ENCODE measurements around the gene AKR1B15. TPM values are rescaled to one million over a fixed set of nuclear protein-coding genes. Genes with fewer than 3 reads are reported as not detected.
A peak's percentile ranks its signal among the peaks of the same experiment; 100 is the strongest.

The AKR1B15 gene
- total and polyA plus RNA-seq, 12 donors, result not detected

- Histone ChIP-seq H3K27ac (peak overlapping the region in 1 of 10 donors; percentile 34), H3K4me3 (no peak overlapping the region), H3K36me3 (no peaks in the 10 kb centered on the region), H3K9me3 (no peaks in the 10 kb centered on the region), H3K27me3 (peaks cover 0 to 17% (median 13%) of the 10 kb centered on the region in 7 donors), H3K4me1 (peaks cover 0 to 23% (median 0%) of the 10 kb centered on the region in 9 donors)
- DNase-seq (no peak), ATAC-seq (no peak)
- 42 to 52% methylated on average over 2 of the region's 2 CpGs for WGBS, 2 donors
- intact Hi-C loops (cut with DNase I), result loop anchor here in 1 of 10 donors (2.0 kb wide), 1 partner anchor 21 kb away; no protein-coding TSS in a partner anchor
- TF ChIP-seq CTCF (IDR thresholded peaks at IDR 0.05), result no peak
Measured at GRCh38 chr7:134619627-134620331, 70.9 kb downstream of the AKR1B15 start.

DNA sequence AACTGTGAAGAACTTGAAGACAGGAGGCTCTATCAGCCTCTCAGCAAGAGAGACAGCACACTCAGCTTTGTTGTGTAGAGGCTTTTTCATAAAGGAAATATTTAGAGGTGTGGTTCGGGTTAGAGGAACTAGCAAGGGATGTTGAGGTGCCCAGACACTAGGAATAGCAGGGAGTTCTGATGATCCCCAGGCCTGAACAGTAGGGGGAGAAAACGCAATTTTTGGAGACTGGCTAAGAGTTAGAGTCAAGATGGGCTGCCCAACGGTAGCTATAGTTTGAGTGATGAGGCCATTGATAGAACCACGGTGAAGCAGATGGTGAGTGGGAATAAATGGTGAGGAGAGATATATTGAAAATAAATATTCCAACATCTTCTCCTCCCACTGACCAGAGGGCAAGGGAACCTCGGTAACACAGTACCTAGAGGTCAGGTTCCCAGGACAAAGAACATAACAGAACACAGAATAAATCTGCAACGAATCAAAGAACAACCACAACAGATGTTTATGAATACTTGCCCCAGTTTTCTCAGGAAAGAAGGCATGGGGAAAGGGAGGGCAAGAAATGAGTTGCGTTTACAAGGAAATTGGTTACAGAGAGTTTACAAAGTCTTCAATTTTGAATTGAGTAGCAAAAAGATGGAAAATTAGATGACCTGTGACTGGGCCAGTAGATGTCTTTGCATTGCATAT, 73.5 kb downstream of the AKR1B15 start:
- peaks cover 0 to 23% (median 0%) of the 10 kb centered on the region in 9 donors for H3K4me1 ChIP-seq
- TF ChIP-seq CTCF (IDR thresholded peaks at IDR 0.05), result no peak
- peaks cover 0 to 41% (median 15%) of the 10 kb centered on the region in 7 donors for H3K27me3 ChIP-seq
- no peaks in the 10 kb centered on the region for H3K36me3 ChIP-seq
- H3K9me3 ChIP-seq, result no peaks in the 10 kb centered on the region
- DNase-seq (no peak), ATAC-seq (no peak)
- no peak overlapping the region for H3K4me3 ChIP-seq
- 80 to 82% methylated on average over 7 of the region's 7 CpGs for WGBS, 2 donors
- no peak overlapping the region for H3K27ac ChIP-seq
- intact Hi-C loops (cut with DNase I), result no loop called here

DNA sequence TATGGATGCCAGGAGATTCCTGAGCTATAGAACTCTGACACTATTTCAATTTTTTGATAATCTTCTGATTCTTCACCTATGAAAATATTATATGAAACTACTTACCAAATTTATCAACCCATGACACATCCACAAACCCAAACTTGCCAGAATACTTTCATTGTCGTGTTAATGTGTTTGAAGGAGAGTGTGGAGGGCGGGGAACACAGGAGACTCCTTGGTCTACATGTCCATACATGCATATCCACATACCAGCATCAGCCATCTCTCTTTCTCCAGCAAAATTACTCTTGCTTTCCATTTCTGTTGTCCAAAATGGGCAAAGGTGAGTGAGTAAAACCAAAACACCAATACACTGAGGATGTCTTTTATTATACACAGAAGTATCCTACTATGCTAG, 74.3 kb downstream of the AKR1B15 start:
- 70 to 78% methylated on average over 2 of the region's 2 CpGs for WGBS, 2 donors
- H3K4me3 ChIP-seq, result no peak overlapping the region
- DNase-seq (no peak), ATAC-seq (no peak)
- TF ChIP-seq CTCF (IDR thresholded peaks at IDR 0.05), result no peak
- H3K9me3 ChIP-seq, result no peaks in the 10 kb centered on the region
- no peak overlapping the region for H3K27ac ChIP-seq
- peaks cover 0 to 48% (median 22%) of the 10 kb centered on the region in 7 donors for H3K27me3 ChIP-seq
- peaks cover 0 to 23% (median 0%) of the 10 kb centered on the region in 9 donors for H3K4me1 ChIP-seq
- H3K36me3 ChIP-seq, result no peaks in the 10 kb centered on the region
- intact Hi-C loops (cut with DNase I), result no loop called here

DNA sequence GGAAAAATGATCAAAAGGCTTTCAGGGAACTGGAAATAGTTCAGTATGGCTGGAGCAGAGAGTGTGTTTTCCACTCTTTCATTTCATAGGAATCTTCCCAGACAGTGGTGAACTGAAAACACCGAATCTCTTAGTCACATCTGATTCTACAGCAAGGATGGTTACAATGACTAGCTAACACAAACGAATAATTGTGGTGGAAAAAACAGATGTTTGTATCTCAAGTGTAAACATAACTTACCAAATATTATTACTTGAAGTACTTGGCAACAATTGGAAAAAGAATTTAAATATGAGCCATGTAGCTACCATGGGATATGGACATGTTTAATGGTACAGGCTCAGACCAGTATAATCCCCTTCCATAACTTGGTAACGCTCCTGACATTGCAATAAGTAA, 76.6 kb downstream of the AKR1B15 start:
- TF ChIP-seq CTCF (IDR thresholded peaks at IDR 0.05), result no peak
- WGBS, 2 donors, result 70 to 73% methylated on average over 3 of the region's 3 CpGs

More for the DNA sequence above, 76.6 kb downstream of the AKR1B15 start:
- no peak overlapping the region for H3K4me3 ChIP-seq
- H3K36me3 ChIP-seq, result no peaks in the 10 kb centered on the region
- no peaks in the 10 kb centered on the region for H3K9me3 ChIP-seq
- DNase-seq (no peak), ATAC-seq (no peak)
- H3K27me3 ChIP-seq, result peaks cover 0 to 49% (median 23%) of the 10 kb centered on the region in 7 donors
- intact Hi-C loops (cut with DNase I), result no loop called here
- no peak overlapping the region for H3K27ac ChIP-seq
- peaks cover 0 to 3% (median 0%) of the 10 kb centered on the region in 9 donors for H3K4me1 ChIP-seq
